SHP77 treated with DMSO at 0.1 percent for 48 hours (cell line): ENCODE measurements around the gene BCL7A.
"Not testable (repeated sequence)": the region's sequence is repeated elsewhere in the genome, so short reads cannot be mapped to it uniquely, and the experiment has no call there.

Experiments used
- DNase-seq: peaks from one replicate; lab custom pipeline; 2025; lab: John Stamatoyannopoulos, UW

BCL7A gene

DNA sequence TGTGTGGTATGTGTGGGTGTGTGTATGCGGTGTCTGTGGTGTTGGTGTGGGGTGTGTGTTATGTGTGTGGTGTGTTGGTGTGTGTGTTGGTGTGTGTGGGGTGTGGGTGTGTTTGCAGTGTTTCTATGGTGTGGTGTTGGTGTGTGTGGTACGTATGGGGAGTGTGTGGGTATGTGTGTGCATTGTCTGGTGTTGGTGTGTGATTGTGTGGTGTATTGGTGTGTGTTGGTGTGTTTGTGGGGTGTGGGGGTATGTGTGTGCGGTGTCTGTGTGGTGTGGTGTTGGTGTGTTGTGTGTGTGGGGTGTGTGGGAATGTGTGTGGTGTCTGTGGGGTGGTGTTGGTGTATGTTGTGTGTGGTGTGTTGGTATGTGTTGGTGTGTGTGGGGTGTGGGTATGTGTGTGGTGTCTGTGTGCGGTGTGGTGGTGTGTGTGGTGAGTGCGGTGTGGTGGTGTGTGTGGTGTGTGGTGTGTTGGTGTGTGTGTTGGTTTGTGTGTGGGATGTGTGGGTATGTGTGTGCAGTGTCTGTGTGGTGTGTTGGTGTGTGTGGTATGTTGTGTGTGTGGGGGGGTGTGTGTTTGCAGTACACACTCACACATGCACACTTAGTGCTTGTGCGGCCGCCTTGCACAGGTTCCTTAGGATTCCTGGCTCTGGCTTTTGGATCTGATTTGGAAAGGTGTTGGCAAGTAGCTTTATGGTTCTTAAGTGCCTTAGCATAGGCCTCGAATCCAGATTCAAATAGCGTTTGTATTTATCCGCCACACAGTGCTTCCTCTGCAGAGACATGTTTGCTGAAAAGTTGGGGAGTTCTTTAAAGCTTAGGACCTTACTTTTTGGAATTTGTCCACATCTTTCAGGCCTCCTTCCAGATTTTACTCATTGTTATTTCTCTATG, 73.3 kb downstream of the BCL7A start:
- no peak for DNase-seq

DNA sequence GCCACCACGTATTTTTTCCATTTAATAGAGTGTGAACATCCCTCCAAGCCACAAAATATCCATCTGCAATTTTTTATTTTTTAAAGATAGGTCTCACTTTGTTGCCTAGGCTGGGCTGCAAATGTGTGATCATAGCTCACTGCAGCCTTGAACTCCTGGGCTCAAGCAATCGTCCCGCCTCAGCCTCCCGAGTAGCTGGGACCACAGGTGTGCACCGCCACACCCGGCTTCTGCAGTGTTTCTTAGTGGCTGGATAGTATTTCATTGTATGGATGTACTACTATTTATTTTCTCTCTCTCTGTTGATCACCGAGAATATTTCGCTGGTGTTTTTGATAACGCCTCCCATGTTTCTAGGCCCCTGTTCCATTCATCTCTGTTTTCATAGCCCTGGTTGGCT, 74.3 kb downstream of the BCL7A start:
- DNase-seq = no peak

DNA sequence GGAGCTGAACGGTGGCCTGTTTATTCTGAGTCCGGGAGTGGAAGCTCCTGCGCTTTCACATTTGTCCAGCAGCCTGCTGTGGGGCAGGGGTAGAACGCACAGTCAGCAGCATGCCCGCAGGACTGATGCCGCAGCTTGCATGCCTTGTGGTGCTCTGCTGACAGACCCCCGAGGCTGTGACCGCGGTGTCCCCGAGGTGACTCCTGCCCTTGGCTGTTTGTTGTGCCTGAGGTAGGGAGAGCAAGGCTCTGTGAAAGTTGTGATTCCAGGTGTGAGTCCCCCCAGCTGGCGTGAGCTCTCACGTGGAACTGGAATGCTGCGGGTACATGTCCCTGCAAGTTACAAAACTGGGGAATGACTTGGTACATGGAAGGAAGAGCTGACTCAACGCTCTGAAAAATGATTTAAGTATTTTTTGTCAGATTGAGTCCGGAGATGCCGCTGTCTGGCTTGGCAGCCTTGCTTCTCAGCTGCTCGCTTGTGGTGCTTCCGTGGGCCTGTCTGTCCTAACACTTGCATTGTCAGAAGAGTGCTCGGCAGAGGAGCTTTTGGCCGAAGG, 75.0 kb downstream of the BCL7A start:
- DNase-seq = no peak

DNA sequence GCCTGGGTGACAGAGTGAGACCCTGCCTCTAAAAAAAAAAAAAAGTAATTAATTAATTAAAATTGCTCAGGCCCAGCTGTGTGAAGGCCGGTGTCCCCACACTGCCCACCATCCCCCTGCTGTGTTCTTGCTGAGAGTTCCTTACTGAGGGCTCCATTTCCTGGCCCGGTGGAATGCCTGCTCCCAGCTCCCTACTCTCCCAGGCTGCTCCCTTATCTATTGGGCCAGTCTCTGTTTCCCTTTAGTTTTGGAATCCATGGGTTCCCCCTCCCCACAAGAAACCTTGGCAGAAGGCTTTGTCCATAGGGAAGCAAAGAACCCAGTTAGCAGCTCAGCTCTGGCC, 75.9 kb downstream of the BCL7A start:
- no peak for DNase-seq

DNA sequence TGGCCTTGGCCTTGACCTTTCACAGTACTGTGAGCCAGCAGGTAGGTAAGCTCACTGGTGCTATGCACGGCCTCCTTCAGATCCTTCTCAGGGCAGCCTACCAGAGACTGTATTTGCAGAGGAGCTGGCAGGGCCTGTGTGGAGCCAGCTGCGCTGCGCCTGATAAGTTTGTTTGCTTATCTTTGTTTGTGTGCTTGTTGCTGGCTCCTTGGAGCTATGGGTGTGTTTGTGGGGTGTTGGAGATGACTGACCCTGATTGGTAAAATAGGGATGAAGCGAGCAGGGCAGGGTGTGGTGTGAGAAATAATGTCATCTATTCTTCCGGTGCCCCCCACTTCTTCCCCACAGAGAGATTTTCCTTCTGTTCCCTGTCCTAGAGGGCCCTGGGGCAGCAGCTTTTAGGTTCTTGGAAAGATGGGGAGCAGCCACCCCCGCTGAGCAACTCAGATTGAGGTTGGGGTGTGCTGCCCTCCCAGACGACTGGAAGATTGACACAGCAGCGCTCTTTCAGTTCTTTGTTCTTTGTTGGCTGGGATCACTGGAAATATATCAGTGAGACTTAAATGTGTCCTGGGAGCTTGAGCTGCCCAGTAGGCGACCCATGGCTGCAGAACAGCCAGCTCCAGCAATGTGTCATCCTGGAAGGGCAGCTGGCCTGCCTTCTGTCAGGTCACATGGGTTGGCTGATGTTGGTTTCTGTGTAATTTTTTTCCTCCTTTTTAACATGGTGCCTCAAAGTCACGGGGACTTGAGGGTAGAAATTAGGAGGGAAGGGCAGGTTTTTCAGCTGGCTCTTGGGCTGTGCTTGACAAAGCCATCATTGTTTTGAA, 76.5 kb downstream of the BCL7A start:
- DNase-seq = peak; percentile 25

DNA sequence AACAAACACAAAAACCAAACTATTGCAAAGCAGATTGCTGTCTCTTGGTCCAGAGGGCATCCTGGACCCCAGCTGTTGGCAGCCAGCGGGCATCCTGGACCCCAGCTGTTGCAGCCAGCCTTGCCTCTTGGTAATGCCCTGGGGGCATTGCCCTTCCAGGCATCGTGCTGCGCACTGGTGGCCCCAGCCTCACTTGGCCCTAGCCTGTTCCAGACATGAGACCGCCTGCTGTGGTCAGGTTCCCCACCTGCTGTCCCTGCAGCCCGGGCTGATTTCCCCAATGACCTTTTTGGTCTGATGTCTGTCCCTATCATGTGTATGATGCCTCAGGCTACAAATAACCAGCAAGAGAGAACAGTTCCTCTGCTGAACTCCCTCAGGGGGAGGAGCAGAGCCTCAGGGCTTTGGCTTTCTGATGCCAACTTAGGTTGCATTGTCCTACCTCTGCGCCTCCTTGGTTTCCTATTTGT, 77.6 kb downstream of the BCL7A start:
- DNase-seq = no peak

DNA sequence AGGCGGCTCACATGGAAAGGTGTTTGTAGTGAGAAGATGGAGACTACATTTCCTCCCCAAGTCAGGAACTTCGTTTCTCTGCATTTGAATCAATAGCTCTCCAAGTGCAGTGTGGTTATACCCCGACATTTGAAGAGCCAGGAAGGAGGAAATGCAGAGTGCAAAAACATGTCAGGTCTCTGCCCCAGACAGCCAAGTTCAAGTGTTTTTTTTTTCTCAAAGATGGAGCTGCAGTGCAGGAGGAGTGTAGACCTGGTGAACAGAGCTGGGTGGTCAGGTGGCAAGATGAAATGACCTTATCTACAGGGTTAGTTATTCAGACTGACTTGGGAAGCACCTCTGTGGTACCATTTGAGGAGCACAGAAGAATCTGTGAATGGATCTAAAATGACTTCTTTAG, 78.2 kb downstream of the BCL7A start:
- no peak for DNase-seq

DNA sequence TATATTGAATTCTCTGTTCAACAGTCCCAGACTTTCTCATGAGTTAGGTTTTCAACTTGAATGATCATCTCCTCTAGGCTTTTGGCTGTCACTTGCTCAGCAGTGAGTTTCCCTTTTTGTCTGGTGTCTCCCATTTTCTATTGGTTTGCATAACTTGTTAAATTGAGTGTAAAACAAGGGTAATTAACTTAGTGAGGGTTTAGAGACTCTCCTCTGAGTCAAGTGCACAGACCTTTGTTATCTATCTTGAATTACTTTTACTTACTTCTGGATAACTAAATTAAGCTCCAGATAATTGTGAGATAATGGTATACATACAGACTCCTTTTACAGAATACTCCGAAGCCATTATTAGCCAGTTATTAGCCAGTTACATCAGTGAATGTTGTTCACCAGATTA, 78.9 kb downstream of the BCL7A start:
- no peak for DNase-seq

DNA sequence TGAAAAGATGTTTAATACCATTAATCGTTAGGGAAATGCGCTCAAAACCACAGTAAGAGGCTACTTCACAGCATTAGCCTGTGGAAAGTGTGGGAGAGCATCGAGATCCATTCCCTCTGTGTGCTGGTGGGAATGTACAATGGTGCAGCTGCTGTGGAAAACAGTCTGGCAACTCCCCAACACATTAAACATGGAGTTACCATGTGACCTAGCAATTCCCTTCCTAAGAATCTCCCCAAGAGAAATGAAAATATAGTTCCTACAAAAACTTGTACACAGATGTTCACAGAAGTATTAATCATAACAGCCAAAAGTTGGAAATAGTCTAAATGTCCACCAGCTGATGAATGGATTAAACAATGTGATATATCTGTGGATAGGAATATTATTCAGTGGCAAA, 80.6 kb downstream of the BCL7A start:
- DNase-seq = no peak

DNA sequence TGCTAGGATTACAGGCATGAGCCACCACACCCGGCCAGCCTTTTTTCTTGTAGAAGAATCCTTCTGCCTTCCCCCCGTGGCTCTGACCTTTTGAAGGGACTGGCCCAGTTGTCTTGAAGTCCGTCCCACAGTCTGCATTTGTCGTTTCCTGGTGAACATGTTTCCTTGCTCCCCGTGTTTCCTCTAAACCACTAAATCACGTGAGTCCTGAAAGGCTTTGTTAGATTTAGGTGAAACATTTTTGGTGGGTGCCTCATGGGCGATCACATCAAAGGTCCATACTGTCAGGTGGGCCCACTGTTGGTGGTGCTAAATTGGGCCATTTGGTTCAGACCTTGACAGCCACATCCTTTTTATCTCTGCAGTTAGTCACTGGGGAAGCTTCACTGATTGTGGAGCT, 83.2 kb downstream of the BCL7A start:
- DNase-seq = no peak

DNA sequence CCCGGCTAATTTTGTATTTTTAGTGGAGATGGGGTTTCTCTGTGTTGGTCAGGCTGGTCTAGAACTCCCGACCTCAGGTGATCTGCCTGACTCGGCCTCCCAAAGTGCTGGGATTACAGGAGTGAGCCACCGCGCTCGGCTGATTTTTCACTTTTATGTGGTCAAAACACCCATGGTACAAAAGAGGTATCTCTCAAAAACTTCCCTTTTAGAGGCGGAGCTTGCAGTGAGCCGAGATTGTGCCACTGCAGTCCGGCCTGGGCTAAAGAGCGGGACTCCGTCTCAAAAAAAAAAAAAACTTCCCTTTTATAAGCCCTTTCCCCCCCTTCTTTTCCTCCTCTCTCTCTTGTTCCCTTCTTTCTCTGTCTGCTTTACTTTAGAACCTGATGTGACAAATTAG, 83.8 kb downstream of the BCL7A start:
- not testable (repeated sequence) for DNase-seq

DNA sequence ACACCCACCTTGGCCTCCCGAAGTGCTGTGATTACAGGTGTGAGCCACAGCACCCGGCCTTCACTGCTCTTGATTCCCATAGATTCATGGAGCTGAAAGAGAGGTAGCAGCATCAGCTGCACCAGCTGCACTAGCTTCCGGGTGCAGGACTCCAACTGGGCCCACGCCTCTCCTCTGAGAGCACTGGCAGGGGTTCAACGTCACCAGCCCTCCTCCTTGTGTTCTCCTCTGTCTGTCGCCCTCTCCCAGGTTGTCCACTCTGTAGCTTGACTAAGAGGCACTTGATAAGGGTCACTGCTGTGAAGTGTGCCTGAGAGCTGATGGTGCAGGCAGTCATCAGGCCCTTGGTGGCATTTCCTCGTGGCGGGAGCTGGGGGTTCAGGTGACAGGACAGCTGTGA, 85.2 kb downstream of the BCL7A start:
- DNase-seq = peak; percentile 41

DNA sequence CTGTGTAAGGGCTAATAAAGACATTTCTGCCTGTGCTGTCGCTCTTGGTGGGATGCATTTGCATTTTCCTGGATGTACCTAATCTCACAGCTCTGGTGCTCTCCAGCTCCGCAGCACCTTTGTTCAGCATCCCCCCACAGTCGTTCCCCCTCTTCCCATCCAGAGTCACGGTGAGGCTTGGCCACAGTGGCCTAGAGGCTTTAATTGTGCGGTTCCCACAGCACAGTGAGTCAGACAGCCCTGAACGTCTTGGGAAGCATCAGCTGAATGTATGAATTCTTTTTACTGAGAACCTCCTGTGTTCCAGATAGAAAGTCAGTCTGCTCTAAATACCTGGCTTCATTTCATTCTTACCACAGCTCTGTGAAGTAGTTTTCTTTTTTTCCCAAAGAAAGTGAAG, 85.6 kb downstream of the BCL7A start:
- DNase-seq = no peak

DNA sequence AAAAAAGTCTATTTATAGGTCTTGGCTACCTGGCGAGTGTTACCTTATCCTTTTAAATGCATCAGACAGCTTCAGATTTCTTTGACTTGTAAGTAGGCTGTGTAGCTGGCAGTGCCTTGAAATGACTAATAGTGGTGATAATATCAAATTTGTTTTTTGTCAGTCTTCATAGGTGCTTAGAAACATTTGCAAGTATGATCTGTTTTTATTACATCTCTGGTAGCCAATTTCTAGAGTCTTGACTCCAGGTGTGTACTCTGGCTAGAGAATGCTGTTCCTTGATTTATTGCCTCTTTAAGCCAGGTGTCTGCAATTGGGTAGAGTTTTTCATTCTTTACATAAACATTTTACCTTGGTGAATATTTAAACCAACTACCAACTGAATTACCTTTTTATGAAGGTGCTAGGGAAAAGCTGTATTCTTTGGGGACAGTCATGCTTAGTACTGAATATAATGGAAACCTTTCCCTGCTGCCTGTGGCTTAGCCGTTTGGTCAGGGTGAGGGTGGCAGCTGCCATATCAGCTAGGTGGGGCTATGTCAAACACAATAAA, 89.5 kb downstream of the BCL7A start:
- peak; percentile 7 for DNase-seq
